HEK293 (cell line): Measurements from ENCODE around the gene HDAC10.

ENCODE experiments used
- CTCF ChIP-seq: fragments of 450-650 bp; formaldehyde crosslinking; IDR thresholded peaks from 2 replicates; pipeline ENCODE4 v1.5.1; 2016; ENCODE audit warnings: missing biosample characterization, missing genetic modification characterization
- TCF7L2 ChIP-seq: IDR thresholded peaks from 2 replicates; pipeline ENCODE4 v1.6.1; 2011; ENCODE audit warnings: low read depth, mild to moderate bottlenecking, inconsistent platforms, low read length, moderate library complexity, borderline replicate concordance
- ZBTB49 ChIP-seq: fragments of 450-650 bp; formaldehyde crosslinking; IDR thresholded peaks from 2 replicates; pipeline ENCODE4 v1.5.1; 2016; ENCODE audit warnings: missing biosample characterization, missing genetic modification characterization, low read depth
- ZBTB7A ChIP-seq: fragments of 450-650 bp; formaldehyde crosslinking; IDR thresholded peaks from 2 replicates; pipeline ENCODE4 v1.5.1; 2016; ENCODE audit warnings: low read depth, missing biosample characterization, missing genetic modification characterization
- ZFP41 ChIP-seq: fragments of 450-650 bp; formaldehyde crosslinking; IDR thresholded peaks from 2 replicates; pipeline ENCODE4 v1.5.1; 2016; ENCODE audit warnings: missing biosample characterization, missing genetic modification characterization, borderline replicate concordance
- ZFP69B ChIP-seq: fragments of 450-650 bp; formaldehyde crosslinking; IDR thresholded peaks from 2 replicates; pipeline ENCODE4 v1.5.1; 2016; ENCODE audit warnings: missing biosample characterization, missing genetic modification characterization
- ZNF280D ChIP-seq: fragments of 450-650 bp; formaldehyde crosslinking; IDR thresholded peaks from 2 replicates; pipeline ENCODE4 v1.5.1; 2016; ENCODE audit warnings: missing biosample characterization, missing genetic modification characterization
- ZNF654 ChIP-seq: fragments of 450-650 bp; formaldehyde crosslinking; IDR thresholded peaks from 2 replicates; pipeline ENCODE4 v1.5.1; 2016; ENCODE audit warnings: low read depth, missing biosample characterization, missing genetic modification characterization
- TF ChIP-seq, protein P1 (sequence below): fragments of 450-650 bp; formaldehyde crosslinking; IDR thresholded peaks from 2 replicates; pipeline ENCODE4 v1.5.1; 2016; ENCODE audit warnings: missing biosample characterization, missing genetic modification characterization, borderline replicate concordance

DNA sequence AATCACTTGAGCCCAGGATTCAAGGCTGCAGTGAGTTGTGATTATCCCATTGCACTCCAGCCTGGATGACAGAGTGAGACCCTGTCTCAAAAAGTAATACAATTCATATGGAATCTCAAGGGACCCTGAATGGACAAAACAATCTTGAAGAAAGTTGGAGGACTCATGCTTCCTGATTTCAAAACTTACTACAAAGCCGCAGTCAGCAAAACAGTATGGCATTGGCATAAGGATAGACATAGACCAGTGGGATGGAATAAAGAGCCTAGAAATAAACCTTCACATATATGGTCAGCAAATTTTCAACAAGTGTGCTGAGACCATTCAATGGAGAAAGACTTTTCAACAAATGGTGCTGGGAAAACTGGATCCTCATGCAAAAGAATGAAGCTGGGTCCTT lies 47.8 kb downstream of the HDAC10 start:
- TF ChIP-seq CTCF (no peak), ZBTB49 (no peak), ZFP69B (no peak), ZFP41 (tag by site-specific recombination) (no peak), TCF7L2 (no peak), ZNF654 (tag by site-specific recombination) (no peak), ZNF280D (tag by site-specific recombination) (no peak), ZBTB7A (tag by site-specific recombination) (no peak)
- TF ChIP-seq, protein P1, sequence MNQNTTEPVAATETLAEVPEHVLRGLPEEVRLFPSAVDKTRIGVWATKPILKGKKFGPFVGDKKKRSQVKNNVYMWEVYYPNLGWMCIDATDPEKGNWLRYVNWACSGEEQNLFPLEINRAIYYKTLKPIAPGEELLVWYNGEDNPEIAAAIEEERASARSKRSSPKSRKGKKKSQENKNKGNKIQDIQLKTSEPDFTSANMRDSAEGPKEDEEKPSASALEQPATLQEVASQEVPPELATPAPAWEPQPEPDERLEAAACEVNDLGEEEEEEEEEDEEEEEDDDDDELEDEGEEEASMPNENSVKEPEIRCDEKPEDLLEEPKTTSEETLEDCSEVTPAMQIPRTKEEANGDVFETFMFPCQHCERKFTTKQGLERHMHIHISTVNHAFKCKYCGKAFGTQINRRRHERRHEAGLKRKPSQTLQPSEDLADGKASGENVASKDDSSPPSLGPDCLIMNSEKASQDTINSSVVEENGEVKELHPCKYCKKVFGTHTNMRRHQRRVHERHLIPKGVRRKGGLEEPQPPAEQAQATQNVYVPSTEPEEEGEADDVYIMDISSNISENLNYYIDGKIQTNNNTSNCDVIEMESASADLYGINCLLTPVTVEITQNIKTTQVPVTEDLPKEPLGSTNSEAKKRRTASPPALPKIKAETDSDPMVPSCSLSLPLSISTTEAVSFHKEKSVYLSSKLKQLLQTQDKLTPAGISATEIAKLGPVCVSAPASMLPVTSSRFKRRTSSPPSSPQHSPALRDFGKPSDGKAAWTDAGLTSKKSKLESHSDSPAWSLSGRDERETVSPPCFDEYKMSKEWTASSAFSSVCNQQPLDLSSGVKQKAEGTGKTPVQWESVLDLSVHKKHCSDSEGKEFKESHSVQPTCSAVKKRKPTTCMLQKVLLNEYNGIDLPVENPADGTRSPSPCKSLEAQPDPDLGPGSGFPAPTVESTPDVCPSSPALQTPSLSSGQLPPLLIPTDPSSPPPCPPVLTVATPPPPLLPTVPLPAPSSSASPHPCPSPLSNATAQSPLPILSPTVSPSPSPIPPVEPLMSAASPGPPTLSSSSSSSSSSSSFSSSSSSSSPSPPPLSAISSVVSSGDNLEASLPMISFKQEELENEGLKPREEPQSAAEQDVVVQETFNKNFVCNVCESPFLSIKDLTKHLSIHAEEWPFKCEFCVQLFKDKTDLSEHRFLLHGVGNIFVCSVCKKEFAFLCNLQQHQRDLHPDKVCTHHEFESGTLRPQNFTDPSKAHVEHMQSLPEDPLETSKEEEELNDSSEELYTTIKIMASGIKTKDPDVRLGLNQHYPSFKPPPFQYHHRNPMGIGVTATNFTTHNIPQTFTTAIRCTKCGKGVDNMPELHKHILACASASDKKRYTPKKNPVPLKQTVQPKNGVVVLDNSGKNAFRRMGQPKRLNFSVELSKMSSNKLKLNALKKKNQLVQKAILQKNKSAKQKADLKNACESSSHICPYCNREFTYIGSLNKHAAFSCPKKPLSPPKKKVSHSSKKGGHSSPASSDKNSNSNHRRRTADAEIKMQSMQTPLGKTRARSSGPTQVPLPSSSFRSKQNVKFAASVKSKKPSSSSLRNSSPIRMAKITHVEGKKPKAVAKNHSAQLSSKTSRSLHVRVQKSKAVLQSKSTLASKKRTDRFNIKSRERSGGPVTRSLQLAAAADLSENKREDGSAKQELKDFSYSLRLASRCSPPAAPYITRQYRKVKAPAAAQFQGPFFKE, result no peak
